H9 (cell line): ENCODE data around the gene LECT2. TPM values are rescaled to one million over a fixed set of nuclear protein-coding genes. Genes with fewer than 3 reads are reported as not detected.

Source experiments
- DNase-seq: peaks from one replicate; pipeline ENCODE4 v3.0.0-alpha.2; 2017
- H2AFZ ChIP-seq: one replicate; pipeline ENCODE4 v1.6.1; 2013; ENCODE audit warnings: mild to moderate bottlenecking, low read length, control low read depth, moderate library complexity
- H2AK5ac ChIP-seq: 2 replicates; pipeline ENCODE4 v1.6.1; 2013; ENCODE audit warnings: low read length, control low read depth, mixed read lengths; ENCODE audit not compliant: insufficient read length
- H2BK120ac ChIP-seq: one replicate; pipeline ENCODE4 v1.6.1; 2013; ENCODE audit warnings: low read depth, mild to moderate bottlenecking, low read length, control low read depth, inconsistent platforms; ENCODE audit not compliant: poor library complexity, severe bottlenecking
- H2BK12ac ChIP-seq: 2 replicates; pipeline ENCODE4 v1.6.1; 2013; ENCODE audit warnings: low read length, control low read depth, mixed read lengths, low read depth; ENCODE audit not compliant: insufficient read length
- H2BK15ac ChIP-seq: 2 replicates; pipeline ENCODE4 v1.6.1; 2013; ENCODE audit warnings: low read depth, low read length, control low read depth
- H2BK20ac ChIP-seq: one replicate; pipeline ENCODE4 v1.6.1; 2013; ENCODE audit warnings: low read depth, mild to moderate bottlenecking, low read length, control low read depth, inconsistent platforms; ENCODE audit not compliant: poor library complexity, severe bottlenecking
- H2BK5ac ChIP-seq: 2 replicates; pipeline ENCODE4 v1.6.1; 2013; ENCODE audit warnings: low read length, control low read depth, mixed read lengths; ENCODE audit not compliant: insufficient read length
- H3K14ac ChIP-seq: 2 replicates; pipeline ENCODE4 v1.6.1; 2013; ENCODE audit warnings: low read length, control low read depth; ENCODE audit not compliant: insufficient read depth
- H3K18ac ChIP-seq: 2 replicates; pipeline ENCODE4 v1.6.1; 2013; ENCODE audit warnings: low read depth, mild to moderate bottlenecking, mixed read lengths, low read length, control low read depth; ENCODE audit not compliant: insufficient read length
- H3K23ac ChIP-seq: 2 replicates; pipeline ENCODE4 v1.6.1; 2013; ENCODE audit warnings: low read length, control low read depth, mixed read lengths, low read depth; ENCODE audit not compliant: insufficient read length
- H3K23me2 ChIP-seq: 2 replicates; pipeline ENCODE4 v1.6.1; 2013; ENCODE audit warnings: low read depth, mild to moderate bottlenecking, mixed read lengths, low read length, control low read depth; ENCODE audit not compliant: insufficient read length, poor library complexity, severe bottlenecking
- H3K27ac ChIP-seq: 2 replicates; pipeline ENCODE4 v1.5.1; 2013; ENCODE audit warnings: low read length, control low read depth, mixed read lengths, low read depth; ENCODE audit not compliant: insufficient read length
- H3K27me3 ChIP-seq: 2 replicates; pipeline ENCODE4 v1.6.1; 2013; ENCODE audit warnings: low read length, control low read depth, inconsistent platforms; ENCODE audit not compliant: insufficient read depth
- H3K4ac ChIP-seq: 2 replicates; pipeline ENCODE4 v1.6.1; 2013; ENCODE audit warnings: low read depth, mild to moderate bottlenecking, control low read depth, inconsistent platforms, low read length, moderate library complexity
- H3K4me1 ChIP-seq: 2 replicates; pipeline ENCODE4 v1.6.1; 2013; ENCODE audit warnings: low read length, control low read depth, inconsistent platforms; ENCODE audit not compliant: insufficient read depth
- H3K4me2 ChIP-seq: 2 replicates; pipeline ENCODE4 v1.6.1; 2013; ENCODE audit warnings: low read length, control low read depth, mixed read lengths; ENCODE audit not compliant: insufficient read length, insufficient read depth
- H3K56ac ChIP-seq: 2 replicates; pipeline ENCODE4 v1.6.1; 2013; ENCODE audit warnings: low read depth, mild to moderate bottlenecking, mixed read lengths, low read length, control low read depth; ENCODE audit not compliant: insufficient read length
- H3K79me1 ChIP-seq: 2 replicates; pipeline ENCODE4 v1.6.1; 2013; ENCODE audit warnings: low read depth, mild to moderate bottlenecking, moderate library complexity, low read length, control low read depth, inconsistent platforms; ENCODE audit not compliant: insufficient read depth, poor library complexity, severe bottlenecking
- H3K79me2 ChIP-seq: 2 replicates; pipeline ENCODE4 v1.6.1; 2013; ENCODE audit warnings: low read length, control low read depth, inconsistent platforms; ENCODE audit not compliant: insufficient read depth
- H3K9ac ChIP-seq: 2 replicates; pipeline ENCODE4 v1.6.1; 2013; ENCODE audit warnings: low read length, control low read depth, mixed read lengths; ENCODE audit not compliant: insufficient read length; ENCODE audit errors: extremely low read depth
- H3K9me3 ChIP-seq: one replicate; pipeline ENCODE4 v1.6.1; 2013; ENCODE audit warnings: low read depth, low read length, inconsistent platforms; ENCODE audit not compliant: control insufficient read depth
- H3T11ph ChIP-seq: one replicate; pipeline ENCODE4 v1.6.1; 2013; ENCODE audit warnings: mild to moderate bottlenecking, low read length, control low read depth, inconsistent platforms
- H4K20me1 ChIP-seq: one replicate; pipeline ENCODE4 v1.6.1; 2013; ENCODE audit not compliant: control insufficient read depth, insufficient read length, insufficient read depth
- H4K5ac ChIP-seq: 2 replicates; pipeline ENCODE4 v1.6.1; 2013; ENCODE audit warnings: low read depth, mild to moderate bottlenecking, mixed read lengths, low read length, control low read depth; ENCODE audit not compliant: insufficient read length
- H4K8ac ChIP-seq: replicated peaks from 2 replicates; pipeline ENCODE4 v1.6.1; 2013; ENCODE audit warnings: low read length, control low read depth, mixed read lengths, low read depth; ENCODE audit not compliant: insufficient read length
- H4K91ac ChIP-seq: 2 replicates; pipeline ENCODE4 v1.6.1; 2013; ENCODE audit warnings: low read depth, mild to moderate bottlenecking, moderate library complexity, mixed read lengths, low read length, control low read depth; ENCODE audit not compliant: insufficient read length
- H3K27ac Mint-ChIP-seq, 3 experiments: 2 replicates in 2 of 3; 3 replicates in 1 of 3; pipeline ENCODE4 v1.8.0; 2020 to 2021; ENCODE audit warnings: mixed read lengths in 3 of 3, mild to moderate bottlenecking in 1 of 3, moderate library complexity in 1 of 3
- H3K27me3 Mint-ChIP-seq: 2 replicates; pipeline ENCODE4 v1.8.0; 2021; ENCODE audit warnings: low read depth, mild to moderate bottlenecking, moderate library complexity, mixed read lengths
- H3K36me3 Mint-ChIP-seq, 3 experiments: 2 replicates in 2 of 3; 3 replicates in 1 of 3; pipeline ENCODE4 v1.8.0; 2020 to 2021; ENCODE audit warnings: low read depth in 3 of 3, mixed read lengths in 3 of 3; ENCODE audit not compliant: insufficient read depth in 1 of 3
- H3K4me1 Mint-ChIP-seq, 2 experiments: 2 replicates each; pipeline ENCODE4 v1.8.0; 2020; ENCODE audit warnings: mixed read lengths in 2 of 2
- H3K4me3 Mint-ChIP-seq, 2 experiments: 2 replicates in 1 of 2; 3 replicates in 1 of 2; pipeline ENCODE4 v1.8.0; 2020 to 2021; ENCODE audit warnings: mild to moderate bottlenecking in 2 of 2, mixed read lengths in 2 of 2, moderate library complexity in 1 of 2
- H3K9me3 Mint-ChIP-seq, 2 experiments: 2 replicates in 1 of 2; 3 replicates in 1 of 2; pipeline ENCODE4 v1.8.0; 2020; ENCODE audit warnings: mild to moderate bottlenecking in 2 of 2, mixed read lengths in 2 of 2, moderate library complexity in 1 of 2
- CTCF ChIP-seq: fragments of 200-600 bp; sonication (generic); conservative IDR thresholded peaks from 3 replicates; pipeline ENCODE4 v1.8.0; 2021; ENCODE audit warnings: antibody characterized with exemption, mild to moderate bottlenecking
- WGBS: extraction: QIAGEN DNeasy Blood & Tissue Kit; methylation state at CpG from one replicate; pipeline ENCODE4 v1.1.7; 2013; ENCODE audit warnings: missing lambda C conversion rate, low lambda C conversion rate, mixed read lengths; ENCODE audit not compliant: insufficient read length; ENCODE audit errors: extremely low coverage; 5-methylcytosine and 5-hydroxymethylcytosine counted together
- long read RNA-seq: library from polyadenylated mRNA; unstranded; transcript quantifications from one replicate; pipeline ENCODE4 v2.0.0, GENCODE V29; 2020
- total RNA-seq: library from RNA; stranded (reverse); gene quantifications from 2 replicates; pipeline ENCODE4 v1.2.1, GENCODE V29; 2021

The LECT2 gene
- not detected in 2 replicates for total RNA-seq
- long read RNA-seq: 0 reads

DNA sequence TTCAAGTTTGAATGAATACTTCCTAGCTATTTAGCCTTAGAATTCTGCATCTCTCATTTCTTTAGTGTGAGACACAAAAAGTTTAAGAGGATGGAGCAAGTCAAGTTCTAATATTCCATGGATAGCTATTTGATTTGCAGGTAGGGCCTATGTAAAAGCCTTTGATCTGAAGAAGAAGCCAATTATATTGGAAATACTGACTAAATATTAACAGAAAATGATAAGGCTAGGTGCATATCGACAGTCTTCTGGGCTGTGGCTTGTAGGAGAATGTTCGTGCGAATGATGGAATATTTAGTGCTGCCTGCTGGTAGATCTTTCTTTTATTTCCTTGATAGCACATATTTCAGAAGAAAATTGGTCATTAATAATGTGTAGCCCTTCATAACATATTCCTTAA lies at the start of gene LECT2:
TSS of gene LECT2 (minus strand) at position 85 of the 400 bp plus-strand sequence. CDS start 150 bp downstream, outside the sequence.
- Histone ChIP-seq H3K18ac (no peak within 1 kb of the TSS), H4K91ac (no peak within 1 kb of the TSS), H4K20me1 (no peaks in the 10 kb centered on the region), H3K79me2 (no peaks in the 10 kb centered on the region), H2BK120ac (no peak within 1 kb of the TSS), H3K4me1 (no peaks in the 10 kb centered on the region), H3K14ac (no peak within 1 kb of the TSS), H2BK20ac (no peak within 1 kb of the TSS), H2BK12ac (no peak within 1 kb of the TSS), H3K4ac (no peak within 1 kb of the TSS), H4K5ac (no peak within 1 kb of the TSS), H2AK5ac (no peak within 1 kb of the TSS), H3K27me3 (no peaks in the 10 kb centered on the region), H4K8ac (no peak within 1 kb of the TSS), H3K56ac (no peak within 1 kb of the TSS), H3T11ph (no peak within 1 kb of the TSS), H3K23ac (no peak within 1 kb of the TSS), H3K23me2 (no peaks in the 10 kb centered on the region), H3K4me2 (no peak within 1 kb of the TSS), H3K9me3 (no peaks in the 10 kb centered on the region), H3K9ac (no peak within 1 kb of the TSS), H2BK5ac (no peak within 1 kb of the TSS), H2BK15ac (no peak within 1 kb of the TSS), H2AFZ (no peak within 1 kb of the TSS), H3K27ac (no peak within 1 kb of the TSS), H3K79me1 (no peaks in the 10 kb centered on the region)
- no peak for TF ChIP-seq CTCF
- H3K4me3 Mint-ChIP-seq: no peak within 1 kb of the TSS
- no peak within 1 kb of the TSS for H3K27ac Mint-ChIP-seq
- no peak for DNase-seq
- H3K36me3 Mint-ChIP-seq: no peaks in the 10 kb centered on the region
- H3K9me3 Mint-ChIP-seq: no peaks in the 10 kb centered on the region
- peaks cover 27% of the 10 kb centered on the region for H3K27me3 Mint-ChIP-seq
- WGBS: no CpG with 5 or more reads among the region's 3 CpGs
- H3K4me1 Mint-ChIP-seq: no peaks in the 10 kb centered on the region
